ENCODE results near the gene NAIF1. TPM values are rescaled to one million over a fixed set of nuclear protein-coding genes. Genes with fewer than 3 reads are reported as not detected.

Gene NAIF1
- total and polyA plus RNA-seq, 10 of the 15 experiments (the other 5 are each of a cell fraction or from before 2014, with no cell fraction given), result 2.4 to 14.2 (median 7.1) TPM

- TF ChIP-seq, protein P1, sequence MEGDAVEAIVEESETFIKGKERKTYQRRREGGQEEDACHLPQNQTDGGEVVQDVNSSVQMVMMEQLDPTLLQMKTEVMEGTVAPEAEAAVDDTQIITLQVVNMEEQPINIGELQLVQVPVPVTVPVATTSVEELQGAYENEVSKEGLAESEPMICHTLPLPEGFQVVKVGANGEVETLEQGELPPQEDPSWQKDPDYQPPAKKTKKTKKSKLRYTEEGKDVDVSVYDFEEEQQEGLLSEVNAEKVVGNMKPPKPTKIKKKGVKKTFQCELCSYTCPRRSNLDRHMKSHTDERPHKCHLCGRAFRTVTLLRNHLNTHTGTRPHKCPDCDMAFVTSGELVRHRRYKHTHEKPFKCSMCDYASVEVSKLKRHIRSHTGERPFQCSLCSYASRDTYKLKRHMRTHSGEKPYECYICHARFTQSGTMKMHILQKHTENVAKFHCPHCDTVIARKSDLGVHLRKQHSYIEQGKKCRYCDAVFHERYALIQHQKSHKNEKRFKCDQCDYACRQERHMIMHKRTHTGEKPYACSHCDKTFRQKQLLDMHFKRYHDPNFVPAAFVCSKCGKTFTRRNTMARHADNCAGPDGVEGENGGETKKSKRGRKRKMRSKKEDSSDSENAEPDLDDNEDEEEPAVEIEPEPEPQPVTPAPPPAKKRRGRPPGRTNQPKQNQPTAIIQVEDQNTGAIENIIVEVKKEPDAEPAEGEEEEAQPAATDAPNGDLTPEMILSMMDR (IDR thresholded peaks at IDR 0.05 in 2 of 3, conservative IDR thresholded peaks at IDR 0.05 in 1 of 3; ENCODE audit: control insufficient read depth in 2 of 3, extremely low read depth in 1 of 3, insufficient read depth in 1 of 3, low read depth in 3 of 3, low read length in 3 of 3), result no peak
- TF ChIP-seq EGR1 (IDR thresholded peaks at IDR 0.05; ENCODE audit: borderline replicate concordance in 1 of 2, low read depth in 2 of 2, low read length in 2 of 2), result peak in 1 of 2 experiments; percentile 96; a peak in 2 of 3 replicates
- peak; percentile 29; the same call in 1 of the 2 replicates for TF ChIP-seq ZNF592 (IDR thresholded peaks at IDR 0.05)
- peak; percentile 83; the same call in 1 of the 2 replicates for TF ChIP-seq PAX8 (IDR thresholded peaks at IDR 0.05)
- no peak for TF ChIP-seq ASH2L (IDR thresholded peaks at IDR 0.05; ENCODE audit: borderline replicate concordance, low read depth)
- TF ChIP-seq ATF7 (IDR thresholded peaks at IDR 0.05; ENCODE audit: low read depth), result peak; percentile 48; the same call in 1 of the 2 replicates
- TF ChIP-seq FOS (IDR thresholded peaks at IDR 0.05; ENCODE audit: borderline replicate concordance, extremely low read depth, insufficient read length), result peak; percentile 47
- TF ChIP-seq, protein P2, sequence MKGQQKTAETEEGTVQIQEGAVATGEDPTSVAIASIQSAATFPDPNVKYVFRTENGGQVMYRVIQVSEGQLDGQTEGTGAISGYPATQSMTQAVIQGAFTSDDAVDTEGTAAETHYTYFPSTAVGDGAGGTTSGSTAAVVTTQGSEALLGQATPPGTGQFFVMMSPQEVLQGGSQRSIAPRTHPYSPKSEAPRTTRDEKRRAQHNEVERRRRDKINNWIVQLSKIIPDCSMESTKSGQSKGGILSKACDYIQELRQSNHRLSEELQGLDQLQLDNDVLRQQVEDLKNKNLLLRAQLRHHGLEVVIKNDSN (IDR thresholded peaks at IDR 0.05; ENCODE audit: borderline replicate concordance, extremely low read length, insufficient read depth, low read depth, low read length), result no peak
- TF ChIP-seq HDGF (IDR thresholded peaks at IDR 0.05), result peak; percentile 89
- peak; percentile 84; the same call in 1 of the 2 replicates for TF ChIP-seq LARP7 (IDR thresholded peaks at IDR 0.05)
- peak; percentile 62; the same call in 1 of the 2 replicates for TF ChIP-seq ZNF207 (IDR thresholded peaks at IDR 0.05; ENCODE audit: borderline replicate concordance)
Observed at GRCh38 chr9:128067645-128068385, 695 bp upstream of the NAIF1 start, which contains the start of gene SLC25A25 (continued).
